CD4-positive, alpha-beta T cell treated with Interferon alpha-2 for 1 hour (primary cell): ENCODE measurements around the gene EIPR1.

Experiments
- DNase-seq, 2 donors: peaks; one replicate each; pipeline ENCODE4 v3.0.0-alpha.2; 2020 to 2022

The EIPR1 gene

DNA sequence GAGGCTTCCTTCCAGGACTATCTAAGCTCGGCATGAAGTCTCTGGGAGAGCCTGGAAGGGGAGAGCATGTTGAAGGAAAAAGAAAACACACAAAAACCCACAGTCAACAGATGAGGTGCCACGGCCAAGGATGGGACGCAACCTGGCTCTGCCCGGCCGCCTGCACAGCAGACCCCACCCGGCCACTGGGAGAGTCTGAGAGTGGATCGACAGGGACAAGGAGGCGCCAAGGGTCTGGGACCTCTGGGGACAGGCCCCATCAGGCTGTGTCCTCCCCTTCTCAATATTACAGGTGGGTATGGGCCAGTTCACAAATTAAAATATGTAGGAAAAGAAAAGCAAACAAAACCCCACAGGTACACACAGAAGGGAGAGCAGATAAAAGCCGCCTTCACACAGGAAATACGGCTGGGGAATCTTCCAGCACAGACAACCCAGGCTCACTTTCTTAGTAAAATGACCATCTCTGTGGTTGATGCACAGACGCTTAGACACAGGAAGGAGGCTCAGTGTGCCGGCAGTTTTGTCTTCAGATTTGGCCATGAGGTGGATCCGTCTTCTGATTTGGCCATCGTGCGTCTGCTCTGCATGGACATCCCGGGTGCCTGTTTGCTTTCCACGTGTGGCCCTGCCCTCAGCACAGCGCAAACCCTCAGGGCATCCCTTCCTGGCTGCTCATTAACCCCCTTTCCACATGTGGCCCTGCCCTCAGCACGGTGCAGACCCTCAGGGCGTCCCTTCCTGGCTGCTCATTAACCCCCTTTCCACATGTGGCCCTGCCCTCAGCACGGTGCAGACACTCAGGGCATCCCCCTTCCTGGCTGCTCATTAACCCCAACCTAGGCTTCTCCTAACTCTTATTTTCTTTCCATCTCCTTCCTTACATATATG, 138.4 kb downstream of the EIPR1 start:
- DNase-seq, result no peak

GRCh38 chr2:3236300-3237045, 141.1 kb downstream of the EIPR1 start:
- no peak for DNase-seq

GRCh38 chr2:3233877-3234276, 143.7 kb downstream of the EIPR1 start:
- no peak for DNase-seq

DNA sequence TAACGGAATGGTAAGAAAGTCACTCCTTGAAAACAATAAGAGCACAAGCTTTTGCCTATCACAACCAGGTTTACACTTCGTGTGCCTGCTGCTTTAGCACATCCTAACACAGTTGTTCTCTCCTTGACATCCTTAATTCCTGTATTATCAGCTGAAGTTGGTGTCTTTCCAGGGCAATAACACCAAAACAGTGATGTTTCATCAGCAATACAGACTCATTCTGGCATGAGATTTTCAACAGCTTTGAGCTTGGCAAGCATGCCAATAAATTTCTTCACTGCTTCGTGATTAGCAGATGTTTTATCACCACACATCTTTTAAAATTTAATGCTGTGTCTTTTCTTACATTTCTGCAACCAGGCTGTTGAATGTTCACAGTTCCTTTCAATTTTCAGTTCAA, 148.4 kb downstream of the EIPR1 start:
- DNase-seq, result no peak

DNA sequence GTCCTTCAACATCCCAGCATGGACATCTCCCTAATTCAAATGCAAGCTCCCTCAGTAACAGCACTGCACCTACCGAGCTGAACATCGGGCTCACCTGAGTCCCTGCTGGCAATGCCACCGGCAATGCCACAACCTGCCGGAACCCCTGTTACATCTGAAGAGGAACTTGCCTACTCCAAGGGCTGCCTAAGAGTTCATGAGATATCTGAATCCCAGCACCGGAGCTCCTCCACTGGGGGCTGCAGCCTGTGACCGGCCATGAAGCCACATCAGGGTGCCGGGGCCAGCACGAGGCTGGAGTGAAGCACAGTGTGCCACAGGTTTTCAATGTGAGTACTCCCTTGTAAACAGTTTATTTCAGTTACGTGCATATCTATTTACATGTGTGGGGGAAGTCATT, 152.9 kb downstream of the EIPR1 start:
- DNase-seq, result no peak

GRCh38 chr2:3223080-3223923, 154.3 kb downstream of the EIPR1 start:
- peak; percentile 71 to 79 for DNase-seq

DNA sequence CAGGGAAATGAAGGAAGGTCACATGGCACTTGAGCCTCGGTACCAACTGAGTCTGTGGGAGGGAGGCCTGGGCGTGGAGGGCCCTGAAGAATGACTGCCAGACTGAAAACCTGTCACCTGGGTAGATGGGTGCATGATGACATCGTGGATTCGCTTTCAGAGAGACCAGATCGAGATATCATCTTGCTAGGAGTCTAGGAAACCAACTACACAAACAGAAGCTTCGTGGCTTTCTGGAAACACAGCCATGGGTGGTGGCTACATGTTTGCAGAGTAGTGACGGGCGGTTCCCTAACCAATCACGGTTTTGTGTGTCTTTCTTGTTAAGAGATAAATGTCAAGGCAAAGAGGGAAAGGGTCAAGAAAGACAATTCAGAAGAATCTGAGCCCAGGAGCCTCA, 155.0 kb downstream of the EIPR1 start:
- peak; percentile 39 to 73 for DNase-seq

GRCh38 chr2:3219536-3219935, 158.1 kb downstream of the EIPR1 start:
- no peak for DNase-seq

DNA sequence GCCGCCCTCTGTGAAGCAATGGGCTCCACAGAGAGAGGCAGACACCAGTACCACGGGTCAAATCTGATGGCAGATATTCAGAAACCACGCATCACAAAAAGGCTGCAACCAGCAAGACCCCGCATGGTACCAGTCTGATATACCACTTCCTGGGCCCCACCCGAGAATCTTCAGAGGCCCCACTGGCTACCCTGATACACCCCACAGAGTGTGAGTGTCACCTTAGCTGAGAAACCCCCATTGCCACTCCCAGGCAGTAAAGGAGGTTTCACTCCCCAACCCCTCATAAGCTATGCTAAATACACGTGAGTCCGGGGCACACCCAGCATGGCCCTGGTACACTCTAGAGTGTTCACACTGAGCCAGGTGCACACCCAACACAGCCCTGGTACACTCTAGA, 160.0 kb downstream of the EIPR1 start:
- DNase-seq, result no peak

GRCh38 chr2:3216841-3217495, 160.7 kb downstream of the EIPR1 start:
- no peak for DNase-seq

DNA sequence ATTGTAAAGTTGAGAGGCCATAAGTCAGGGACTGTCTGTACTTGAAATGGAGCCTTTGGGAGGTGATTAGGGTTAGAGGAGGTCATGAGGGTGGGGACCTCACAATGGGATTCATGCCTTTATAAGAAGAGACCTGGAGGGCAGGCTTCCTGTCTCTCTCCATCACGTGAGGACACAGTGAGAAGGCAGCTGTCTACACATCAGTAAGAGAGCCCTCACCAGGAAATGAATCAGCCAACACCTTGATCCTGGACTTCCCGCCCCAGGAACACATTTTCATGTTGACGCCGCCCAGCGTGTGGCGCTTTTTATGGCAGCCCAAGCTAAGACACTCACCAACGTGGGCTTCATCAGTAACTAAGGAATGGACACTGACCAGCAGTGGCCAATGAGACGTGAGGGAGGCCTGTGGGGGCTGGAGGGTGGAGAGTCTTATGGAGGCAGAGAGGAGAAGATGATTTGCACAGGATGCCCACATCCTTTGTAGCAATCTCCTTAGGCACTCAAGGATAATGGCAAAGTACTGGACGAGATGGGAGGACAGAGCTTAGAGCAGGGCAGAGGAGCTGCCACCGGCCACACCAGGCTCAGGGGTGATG, 162.7 kb downstream of the EIPR1 start:
- no peak for DNase-seq

GRCh38 chr2:3214065-3214464, 163.6 kb downstream of the EIPR1 start:
- no peak for DNase-seq

GRCh38 chr2:3212984-3213383, 164.6 kb downstream of the EIPR1 start:
- no peak for DNase-seq

DNA sequence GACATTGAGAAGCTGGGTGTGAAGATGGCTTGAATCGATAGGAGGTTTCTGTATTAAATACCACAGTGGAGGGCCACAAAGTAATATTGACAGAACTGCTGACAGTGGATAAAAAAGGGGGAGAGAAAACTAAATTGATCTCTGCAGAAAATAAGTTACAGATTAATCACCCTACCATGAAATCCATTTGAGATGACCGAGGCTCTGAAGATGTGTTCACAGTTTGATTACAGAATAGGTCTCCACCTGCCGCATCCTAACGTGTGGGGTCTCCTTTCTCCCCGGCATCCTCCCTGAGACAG, 165.6 kb downstream of the EIPR1 start:
- DNase-seq, result no peak

- no peak for DNase-seq
These were observed 166.2 kb downstream of the EIPR1 start for GRCh38 chr2:3211256-3212060.

- no peak for DNase-seq
These were observed 167.4 kb downstream of the EIPR1 start for GRCh38 chr2:3210257-3210656.

- DNase-seq, result no peak
These were observed 168.4 kb downstream of the EIPR1 start for GRCh38 chr2:3209258-3209657.

DNA sequence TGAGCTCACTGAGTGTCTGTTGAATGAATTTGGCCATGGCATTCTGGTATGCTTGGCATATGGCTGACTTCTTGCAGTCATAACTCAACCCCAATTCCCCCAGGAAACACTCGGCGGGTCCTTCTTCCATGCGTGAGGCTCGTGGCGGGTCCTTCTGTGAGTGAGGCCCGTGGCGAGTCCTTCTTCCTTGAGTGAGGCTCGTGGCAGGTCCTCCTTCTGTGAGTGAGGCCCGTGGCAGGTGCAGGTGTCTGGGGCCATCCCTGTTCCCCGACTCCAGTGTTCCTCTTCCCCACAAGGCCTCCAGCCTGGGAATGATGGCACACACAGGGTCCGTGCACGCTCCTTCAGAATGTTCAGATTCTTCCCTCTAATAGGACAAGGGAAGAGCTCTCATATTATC, 169.0 kb downstream of the EIPR1 start:
- no peak for DNase-seq

GRCh38 chr2:3208179-3208578, 169.4 kb downstream of the EIPR1 start:
- no peak for DNase-seq

DNA sequence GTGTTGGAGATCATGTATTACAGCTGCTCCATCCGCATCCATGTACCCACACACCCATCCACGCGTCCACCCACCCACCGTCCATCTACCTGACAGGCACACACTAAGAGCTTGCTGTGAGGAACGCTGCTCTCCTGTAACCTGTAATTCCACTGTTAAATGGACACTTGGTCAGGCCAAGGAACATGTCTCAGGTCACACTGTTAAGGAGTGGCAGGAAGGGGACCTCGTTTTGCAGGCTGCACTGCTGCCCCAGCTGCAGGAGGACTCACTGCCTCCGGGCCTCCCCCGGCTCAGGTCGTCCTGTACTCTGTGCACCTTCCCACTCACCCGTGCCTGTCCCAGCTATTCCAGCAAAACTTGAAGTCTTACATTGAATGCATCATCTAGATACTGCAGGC, 170.5 kb downstream of the EIPR1 start:
- DNase-seq, result no peak

GRCh38 chr2:3205845-3206244, 171.8 kb downstream of the EIPR1 start:
- no peak for DNase-seq
